Loucy (cell line): ENCODE data around the gene TMEM63A.

ENCODE experiments used
- H2AFZ ChIP-seq: fragments of 200-600 bp; sonication (generic); 2 replicates; pipeline ENCODE4 v1.6.0; 2016; ENCODE audit warnings: antibody characterized with exemption, mild to moderate bottlenecking, low read length, moderate library complexity
- H3F3A ChIP-seq: fragments of 200-600 bp; 2 replicates; pipeline ENCODE4 v1.6.0; 2016; ENCODE audit warnings: antibody characterized with exemption, low read depth, mild to moderate bottlenecking
- H3K27me3 ChIP-seq: fragments of 200-600 bp; sonication (generic); 2 replicates; pipeline ENCODE4 v1.6.1; 2014; ENCODE audit warnings: low read length, mild to moderate bottlenecking; ENCODE audit not compliant: insufficient read depth, poor library complexity, severe bottlenecking
- H3K36me3 ChIP-seq: fragments of 200-600 bp; sonication (generic); 2 replicates; pipeline ENCODE4 v1.6.1; 2016; ENCODE audit warnings: low read length; ENCODE audit not compliant: insufficient read depth
- H3K4me1 ChIP-seq: fragments of 200-600 bp; sonication (generic); 2 replicates; pipeline ENCODE4 v1.5.1; 2014; ENCODE audit warnings: low read length, mild to moderate bottlenecking; ENCODE audit not compliant: insufficient read depth, poor library complexity, severe bottlenecking
- H3K4me2 ChIP-seq: fragments of 200-600 bp; sonication (generic); 2 replicates; pipeline ENCODE4 v1.6.0; 2014; ENCODE audit warnings: antibody characterized with exemption, low read length, low read depth, mild to moderate bottlenecking; ENCODE audit not compliant: poor library complexity, severe bottlenecking
- H3K4me3 ChIP-seq: fragments of 200-600 bp; sonication (generic); 2 replicates; pipeline ENCODE4 v1.5.1; 2014; ENCODE audit warnings: low read length, mild to moderate bottlenecking, mixed read lengths; ENCODE audit not compliant: poor library complexity, severe bottlenecking
- H3K79me2 ChIP-seq: fragments of 200-600 bp; sonication (generic); 2 replicates; pipeline ENCODE4 v1.6.1; 2014; ENCODE audit warnings: low read length; ENCODE audit not compliant: insufficient read depth
- H3K9ac ChIP-seq: fragments of 200-600 bp; sonication (generic); 2 replicates; pipeline ENCODE4 v1.6.0; 2014; ENCODE audit warnings: mild to moderate bottlenecking, low read depth, low read length, moderate library complexity; ENCODE audit not compliant: poor library complexity, severe bottlenecking
- H3K9me2 ChIP-seq: fragments of 200-600 bp; sonication (generic); replicated peaks from 2 replicates; pipeline ENCODE4 v1.6.1; 2016; ENCODE audit warnings: low read depth, low read length, mixed read lengths
- H3K9me3 ChIP-seq: fragments of 200-600 bp; sonication (generic); 2 replicates; pipeline ENCODE4 v1.6.1; 2014; ENCODE audit warnings: mild to moderate bottlenecking, antibody characterized with exemption, low read length, low read depth; ENCODE audit not compliant: insufficient read depth
- H4K20me1 ChIP-seq: fragments of 200-600 bp; sonication (generic); 2 replicates; pipeline ENCODE4 v1.6.0; 2014; ENCODE audit warnings: antibody characterized with exemption, low read length, mild to moderate bottlenecking; ENCODE audit not compliant: insufficient read depth, poor library complexity, severe bottlenecking
- CTCF ChIP-seq: fragments of 200-600 bp; sonication (generic); conservative IDR thresholded peaks from 2 replicates; pipeline ENCODE4 v1.5.1; 2014; ENCODE audit warnings: mild to moderate bottlenecking, antibody characterized with exemption, low read length
- EZH2phosphoT487 ChIP-seq: fragments of 200-600 bp; IDR thresholded peaks from 2 replicates; pipeline ENCODE4 v1.6.1; 2018; ENCODE audit warnings: antibody characterized with exemption, mild to moderate bottlenecking, moderate library complexity, borderline replicate concordance

TMEM63A gene

DNA sequence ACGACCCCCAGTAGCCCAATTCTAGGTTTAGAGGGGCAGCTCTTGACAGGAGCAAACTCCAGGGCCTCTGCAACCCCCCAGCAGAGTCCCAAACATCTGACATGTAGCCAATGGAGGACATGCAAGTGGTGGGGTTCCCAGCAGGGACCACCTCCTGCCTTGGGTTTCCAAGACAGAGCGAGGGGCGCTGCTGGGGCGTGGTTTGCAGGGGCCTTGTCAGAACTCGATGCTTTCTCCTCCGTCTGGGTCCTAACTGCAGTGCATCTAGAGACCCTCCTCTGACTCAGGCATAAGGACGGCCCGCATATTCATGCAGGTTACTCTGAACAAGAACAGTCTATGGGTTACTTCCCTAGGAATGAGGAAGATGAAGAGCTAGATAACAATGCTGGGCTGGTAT, 55.1 kb downstream of the TMEM63A start:
- Histone ChIP-seq H3K9me3 (no peaks in the 10 kb centered on the region), H2AFZ (no peak overlapping the region), H3K4me3 (no peak overlapping the region), H4K20me1 (no peaks in the 10 kb centered on the region), H3K36me3 (no peaks in the 10 kb centered on the region), H3K4me2 (no peak overlapping the region), H3K9ac (no peak overlapping the region), H3K4me1 (no peaks in the 10 kb centered on the region), H3K79me2 (no peaks in the 10 kb centered on the region), H3K27me3 (no peaks in the 10 kb centered on the region), H3F3A (no peaks in the 10 kb centered on the region), H3K9me2 (no peaks in the 10 kb centered on the region)
- TF ChIP-seq CTCF (no peak), EZH2phosphoT487 (no peak)

DNA sequence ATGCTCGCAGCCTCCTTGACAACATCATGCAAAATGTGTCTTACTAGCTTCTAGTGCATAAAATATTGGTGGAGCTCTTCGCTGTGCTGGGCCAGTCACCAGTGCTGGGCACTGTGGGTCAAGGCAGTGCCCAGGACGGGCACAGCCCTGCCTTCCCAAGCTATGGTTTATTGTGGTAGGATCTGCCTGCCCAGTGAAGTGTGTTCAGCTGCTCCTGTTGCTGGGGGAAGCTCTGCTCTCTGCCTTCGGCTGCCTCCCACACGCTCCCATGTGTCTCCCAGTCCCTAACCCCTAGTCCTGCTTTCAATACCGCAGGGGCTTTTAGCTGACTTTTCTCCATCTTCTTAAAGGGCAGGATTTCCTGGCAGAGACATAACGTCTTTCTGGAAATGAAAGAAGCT, 56.6 kb downstream of the TMEM63A start:
- Histone ChIP-seq H3K9me2 (no peaks in the 10 kb centered on the region), H3K27me3 (no peaks in the 10 kb centered on the region), H3K9me3 (no peaks in the 10 kb centered on the region), H3K36me3 (no peaks in the 10 kb centered on the region), H4K20me1 (no peaks in the 10 kb centered on the region), H3F3A (no peaks in the 10 kb centered on the region), H3K9ac (no peak overlapping the region), H2AFZ (no peak overlapping the region), H3K79me2 (no peaks in the 10 kb centered on the region), H3K4me1 (no peaks in the 10 kb centered on the region), H3K4me2 (no peak overlapping the region), H3K4me3 (no peak overlapping the region)
- TF ChIP-seq EZH2phosphoT487: no peak
- no peak for TF ChIP-seq CTCF

- Histone ChIP-seq H3K4me2 (no peak overlapping the region), H3K4me3 (no peak overlapping the region), H3K36me3 (no peaks in the 10 kb centered on the region), H3K9me2 (no peaks in the 10 kb centered on the region), H3K9me3 (no peaks in the 10 kb centered on the region), H2AFZ (no peak overlapping the region), H3K27me3 (no peaks in the 10 kb centered on the region), H3K79me2 (no peaks in the 10 kb centered on the region), H4K20me1 (no peaks in the 10 kb centered on the region), H3K4me1 (no peaks in the 10 kb centered on the region), H3K9ac (no peak overlapping the region), H3F3A (no peaks in the 10 kb centered on the region)
- TF ChIP-seq CTCF (no peak), EZH2phosphoT487 (no peak)
These were observed 57.1 kb downstream of the TMEM63A start for GRCh38 chr1:225825078-225825477.
